Measurements from ENCODE around the gene PLSCR4. TPM values are rescaled to one million over a fixed set of nuclear protein-coding genes. Genes with fewer than 3 reads are reported as not detected.

PLSCR4 gene
- polyA plus RNA-seq, 1 of the 3 experiments (the other 2 are of a cell fraction): 0.05 TPM

- TF ChIP-seq POLR2AphosphoS5 (IDR thresholded peaks at IDR 0.05; ENCODE audit: low read depth, low read length): no peak
- TF ChIP-seq ELF1 (IDR thresholded peaks at IDR 0.05): no peak
- no peak for TF ChIP-seq FOXJ3 (CRISPR knock-in tag; IDR thresholded peaks at IDR 0.05)
- no peak for TF ChIP-seq SMC3 (IDR thresholded peaks at IDR 0.05; ENCODE audit: low read depth, low read length)
- TF ChIP-seq NFIC (IDR thresholded peaks at IDR 0.05; ENCODE audit: borderline replicate concordance): no peak
- TF ChIP-seq TAF1 (IDR thresholded peaks at IDR 0.05; ENCODE audit: borderline replicate concordance, low read depth, low read length): no peak
- no peak for TF ChIP-seq RFX5 (IDR thresholded peaks at IDR 0.05; ENCODE audit: low read length)
These were observed 984 bp downstream of the PLSCR4 start (continued) for GRCh38 chr3:146249921-146250320.

- WGBS (ENCODE audit: low lambda C conversion rate): 19% methylated on average over 1 of the region's 1 CpG
These were observed 3.0 kb downstream of the PLSCR4 start for GRCh38 chr3:146247911-146248310.

GRCh38 chr3:146246526-146246925 is 4.4 kb downstream of the PLSCR4 start:
- Histone ChIP-seq H3K79me2 (ENCODE audit: insufficient read depth) (no peaks in the 10 kb centered on the region), H3K9ac (no peak overlapping the region), H3K9me2 (no peaks in the 10 kb centered on the region), H2AFZ (ENCODE audit: low read depth) (no peak overlapping the region), H3K27me3 (ENCODE audit: insufficient read depth) (peaks cover 14% of the 10 kb centered on the region; the same call in 1 of the 2 replicates), H3K36me3 (replicated peaks in 1 of 2; ENCODE audit: control insufficient read depth in 1 of 2, insufficient read depth in 2 of 2, low read length in 1 of 2) (peaks cover 0 to 4% of the 10 kb centered on the region in 2 experiments), H3F3A (replicated peaks; ENCODE audit: insufficient read depth) (no peaks in the 10 kb centered on the region), H3K4me3 (ENCODE audit: low read depth in 2 of 2, low read length in 1 of 2) (no peak overlapping the region), H3K4me2 (no peak overlapping the region), H3K4me1 (ENCODE audit: control insufficient read depth in 1 of 2, insufficient read depth in 2 of 2, low read depth in 1 of 2, low read length in 1 of 2) (no peaks in the 10 kb centered on the region; a peak in 1 of 4 replicates), H3K27ac (ENCODE audit: low read depth in 2 of 2, low read length in 1 of 2) (no peak overlapping the region), H4K20me1 (ENCODE audit: insufficient read depth) (no peaks in the 10 kb centered on the region), H3K9me3 (no peaks in the 10 kb centered on the region)
- TF ChIP-seq TCF12 (IDR thresholded peaks at IDR 0.05) (no peak), REST (IDR thresholded peaks at IDR 0.05; ENCODE audit: low read depth, low read length) (no peak), NFIC (IDR thresholded peaks at IDR 0.05; ENCODE audit: borderline replicate concordance) (no peak), EP300 (IDR thresholded peaks at IDR 0.05; ENCODE audit: borderline replicate concordance in 1 of 2, low read depth in 1 of 2, low read length in 1 of 2) (no peak), FOXM1 (IDR thresholded peaks at IDR 0.05; ENCODE audit: low read depth) (no peak)
- WGBS (ENCODE audit: low lambda C conversion rate): 19% methylated on average over 2 of the region's 2 CpGs
- no peak for DNase-seq
- CTCF ChIA-PET: no interaction called here
- POLR2A ChIA-PET: no interaction called here

More at GRCh38 chr3:146247911-146248310, 3.0 kb downstream of the PLSCR4 start:
- Histone ChIP-seq H3K9ac (no peak overlapping the region), H3K4me2 (no peak overlapping the region), H3K4me3 (ENCODE audit: low read depth in 2 of 2, low read length in 1 of 2) (no peak overlapping the region), H3K27me3 (ENCODE audit: insufficient read depth) (peaks cover 14% of the 10 kb centered on the region; the same call in 1 of the 2 replicates), H3K4me1 (ENCODE audit: control insufficient read depth in 1 of 2, insufficient read depth in 2 of 2, low read depth in 1 of 2, low read length in 1 of 2) (no peaks in the 10 kb centered on the region; a peak in 1 of 4 replicates), H3K36me3 (replicated peaks in 1 of 2; ENCODE audit: control insufficient read depth in 1 of 2, insufficient read depth in 2 of 2, low read length in 1 of 2) (peaks cover 0 to 4% of the 10 kb centered on the region in 2 experiments), H3K79me2 (ENCODE audit: insufficient read depth) (no peaks in the 10 kb centered on the region), H2AFZ (ENCODE audit: low read depth) (no peak overlapping the region), H3K27ac (ENCODE audit: low read depth in 2 of 2, low read length in 1 of 2) (no peak overlapping the region), H3F3A (replicated peaks; ENCODE audit: insufficient read depth) (no peaks in the 10 kb centered on the region), H3K9me3 (no peaks in the 10 kb centered on the region), H3K9me2 (no peaks in the 10 kb centered on the region), H4K20me1 (ENCODE audit: insufficient read depth) (no peaks in the 10 kb centered on the region)
- DNase-seq: no peak
- TF ChIP-seq GABPA (IDR thresholded peaks at IDR 0.05; ENCODE audit: low read depth) (no peak), FOSL2 (IDR thresholded peaks at IDR 0.05; ENCODE audit: borderline replicate concordance, low read depth) (no peak)
- POLR2A ChIA-PET: no interaction called here
- CTCF ChIA-PET: interaction anchor here (1.3 kb wide), 1 partner anchor 27 kb away, joined by 3 read pairs; no protein-coding TSS in a partner anchor
